NCI-H146 treated with DMSO at 0.1 percent for 48 hours (cell line): ENCODE data around the gene CD300E.
"Not testable (repeated sequence)": the region's sequence is repeated elsewhere in the genome, so short reads cannot be mapped to it uniquely, and the experiment has no call there.

ENCODE experiments used
- DNase-seq: peaks from one replicate; lab custom pipeline; 2025; ENCODE audit not compliant: unreplicated experiment; lab: John Stamatoyannopoulos, UW

CD300E gene

GRCh38 chr17:74601944-74602572 is 21.5 kb downstream of the CD300E start:
- DNase-seq, result peak; percentile 0

- no peak for DNase-seq
Observed at GRCh38 chr17:74599448-74599939, 24.0 kb downstream of the CD300E start.

- no peak for DNase-seq
Observed at GRCh38 chr17:74599023-74599399, 24.5 kb downstream of the CD300E start.

DNA sequence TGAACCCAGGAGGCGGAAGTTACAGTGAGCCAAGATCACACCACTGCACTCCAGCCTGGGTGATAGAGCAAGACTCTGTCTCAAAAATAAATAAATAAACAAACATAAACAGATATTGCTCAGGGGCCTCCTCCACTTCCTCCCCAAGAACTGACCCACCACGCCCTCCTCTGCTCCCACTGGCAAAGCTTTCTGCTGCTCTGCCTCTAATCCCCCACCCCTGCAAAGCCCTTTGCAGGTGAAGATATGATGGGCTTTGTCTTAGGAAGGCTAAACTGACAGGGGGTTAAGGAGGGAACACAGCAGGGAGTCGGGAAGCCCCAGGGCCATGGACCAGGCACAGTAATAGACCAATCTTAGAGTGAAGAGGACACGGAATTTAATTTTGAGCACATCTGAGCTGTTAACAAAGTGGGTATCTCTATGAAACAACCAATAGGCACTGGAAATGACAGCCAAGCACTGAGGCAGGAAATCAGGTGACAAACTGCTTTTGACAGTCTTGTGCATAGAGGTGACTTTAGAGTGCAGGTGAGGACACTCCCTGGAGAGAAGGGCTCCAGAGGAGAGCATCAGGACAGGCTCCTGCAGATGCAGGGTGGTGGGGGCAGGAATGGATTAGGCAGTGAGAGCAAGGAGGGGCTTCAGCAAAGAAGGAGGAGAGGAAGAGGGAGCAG is 25.1 kb downstream of the CD300E start:
- DNase-seq, result no peak

GRCh38 chr17:74597069-74597790 is 26.3 kb downstream of the CD300E start:
- DNase-seq, result no peak

DNA sequence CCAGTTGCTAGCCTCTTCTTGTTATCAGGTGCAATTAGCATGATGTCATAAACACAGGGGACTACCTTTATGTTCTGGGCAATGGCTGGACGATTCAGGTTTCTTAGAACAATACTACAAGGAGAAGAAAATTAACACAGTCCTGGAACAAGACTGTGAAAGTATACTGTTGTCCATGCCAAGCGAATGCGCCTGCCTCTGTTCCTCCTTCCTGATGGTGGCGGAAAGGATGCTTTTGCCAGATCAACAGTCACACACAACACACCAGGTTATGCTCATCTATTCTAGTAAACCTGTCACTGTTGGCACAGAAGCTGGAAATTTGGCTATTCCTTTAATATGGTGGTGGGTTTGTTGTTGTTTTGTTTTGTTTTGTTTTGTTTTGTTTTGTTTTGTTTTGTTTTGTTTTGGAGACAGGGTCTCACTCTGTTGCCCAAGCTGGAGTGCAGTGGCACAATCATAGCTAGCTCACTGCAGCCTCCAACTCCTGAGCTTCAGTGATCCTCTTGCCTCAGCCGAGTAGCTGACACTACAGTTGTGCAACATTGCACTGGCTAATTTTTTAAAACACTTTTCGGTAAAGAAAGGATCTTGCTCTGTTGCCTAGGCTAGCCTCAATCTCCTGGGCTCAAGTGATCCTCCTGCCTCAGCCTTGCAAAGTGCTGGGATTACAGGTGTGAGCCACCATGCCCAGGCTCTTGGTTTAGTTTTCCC is 28.3 kb downstream of the CD300E start:
- no peak for DNase-seq

DNA sequence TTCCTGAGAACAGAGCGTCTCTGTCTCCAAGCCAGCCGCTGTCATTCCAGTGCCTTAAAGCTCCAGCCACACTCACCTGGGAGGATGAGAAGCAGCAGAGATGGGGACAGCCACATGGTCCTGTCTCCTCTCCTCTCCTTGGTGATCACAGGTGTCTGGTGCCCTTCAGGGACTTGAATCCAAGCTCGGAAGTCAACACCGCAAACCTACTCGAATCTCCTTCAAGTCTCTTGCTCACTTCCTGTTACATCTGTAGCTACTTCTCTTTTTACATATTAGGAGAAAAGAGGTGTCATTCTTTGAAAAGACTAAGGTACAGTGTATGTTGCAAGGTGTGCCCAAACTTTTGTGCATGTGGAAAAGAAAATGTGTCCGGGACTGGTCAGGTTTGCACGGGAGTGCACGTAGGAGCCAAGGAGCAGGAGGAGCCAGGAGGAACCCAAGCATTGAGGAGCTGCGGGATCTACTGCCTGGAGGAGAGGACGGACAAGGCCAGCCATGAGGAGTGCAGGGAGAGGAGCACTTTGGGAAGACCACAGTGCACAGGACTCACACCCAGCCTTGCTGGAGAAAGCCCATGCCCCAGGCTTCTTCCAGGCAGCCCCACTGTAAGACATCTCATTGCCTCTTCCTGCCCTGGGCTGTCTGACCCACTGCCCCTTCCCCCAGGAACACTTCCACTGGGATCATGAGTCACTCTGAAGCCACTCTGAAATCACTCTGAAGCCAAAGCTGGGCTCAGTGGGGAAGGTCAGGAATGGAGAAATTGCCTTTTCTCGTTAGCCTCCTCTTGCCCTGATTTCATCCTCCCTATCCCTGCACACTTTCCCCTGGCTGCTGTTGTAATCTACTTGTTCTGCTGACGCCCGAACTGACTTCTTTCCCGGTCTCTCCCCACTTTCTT is 31.2 kb downstream of the CD300E start, which contains the start of gene CD300LD:
TSS of gene CD300LD (minus strand) at position 197 of the 904 bp plus-strand sequence. CDS start at position 116, 81 bp downstream.
- no peak for DNase-seq

DNA sequence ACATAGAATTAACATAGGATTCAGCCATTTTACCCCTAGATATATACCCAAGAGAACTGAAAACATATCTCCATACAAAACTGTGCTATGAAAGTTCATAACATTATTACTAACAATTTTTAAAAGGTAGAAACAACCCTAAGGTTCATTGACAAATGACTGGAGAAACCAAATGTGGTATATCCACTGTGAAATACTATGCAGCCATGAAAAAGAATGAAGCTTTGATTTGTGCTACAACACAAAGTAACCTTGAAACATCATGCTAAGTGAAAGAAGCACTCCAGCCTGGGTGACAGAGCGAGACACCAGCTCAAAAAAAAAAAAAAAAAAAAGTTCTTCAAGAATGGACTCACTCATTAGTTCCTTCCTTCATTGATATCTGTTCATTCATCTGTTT is 32.0 kb downstream of the CD300E start:
- DNase-seq, result no peak

GRCh38 chr17:74585711-74586110 is 37.8 kb downstream of the CD300E start:
- no peak for DNase-seq

GRCh38 chr17:74584292-74585060 is 39.1 kb downstream of the CD300E start:
- no peak for DNase-seq

DNA sequence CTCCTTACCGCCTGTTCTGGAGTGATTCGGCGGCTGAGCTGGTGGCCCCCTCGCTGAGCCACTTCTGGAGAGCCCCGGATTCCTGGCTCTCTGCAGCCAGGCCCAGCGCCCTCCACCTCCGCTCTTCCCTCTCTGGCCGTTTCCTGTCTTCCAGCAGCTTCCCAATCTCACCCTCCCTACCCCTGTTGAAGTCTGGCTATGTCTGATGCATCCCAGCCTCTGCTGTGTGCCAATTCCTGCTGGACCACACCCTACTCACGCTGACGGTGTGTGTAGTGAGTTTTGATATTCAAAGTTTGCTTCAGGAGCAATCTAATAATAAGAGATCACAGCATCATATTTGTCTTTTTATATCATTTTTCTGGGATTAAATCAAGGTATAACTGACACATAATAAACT is 40.9 kb downstream of the CD300E start:
- DNase-seq, result no peak

DNA sequence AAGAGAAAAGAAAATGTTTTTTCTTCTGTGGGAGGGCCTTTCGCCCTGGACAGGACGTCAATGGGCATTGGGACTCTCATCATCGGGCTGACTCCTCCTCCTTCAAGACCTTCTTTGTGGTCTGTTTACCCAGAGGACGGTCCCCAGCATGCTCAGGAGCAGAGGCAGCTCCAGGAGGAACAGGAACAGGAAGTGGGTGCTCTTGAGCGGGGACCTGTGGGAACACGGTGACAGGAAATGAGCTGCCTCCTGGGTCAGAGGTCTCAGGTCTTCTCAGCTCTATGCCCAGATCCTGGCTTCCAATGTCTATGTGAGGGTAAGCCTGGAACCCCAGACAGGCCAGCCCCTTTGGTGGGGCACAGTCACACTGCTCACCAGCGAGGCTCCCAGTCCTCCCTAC is 43.6 kb downstream of the CD300E start:
- DNase-seq, result no peak

DNA sequence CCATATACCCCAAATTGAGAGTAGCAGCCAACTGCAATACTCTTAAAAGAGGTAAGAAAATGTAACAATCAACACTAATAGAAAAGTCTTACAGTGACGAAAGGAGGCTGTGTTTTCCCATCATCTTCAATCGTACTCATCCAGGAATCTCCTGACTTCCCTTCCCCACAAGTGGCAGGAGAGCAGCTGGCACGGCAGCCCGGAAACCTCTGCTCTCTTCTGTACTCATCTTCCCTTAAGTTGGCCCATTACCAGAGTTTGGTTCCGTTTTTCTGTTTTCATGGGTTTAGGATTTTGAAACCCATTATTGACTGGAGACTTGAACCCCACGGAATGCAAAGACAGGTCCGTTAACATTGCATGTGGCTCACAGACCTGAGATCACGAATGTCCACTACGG is 44.6 kb downstream of the CD300E start:
- DNase-seq, result no peak

DNA sequence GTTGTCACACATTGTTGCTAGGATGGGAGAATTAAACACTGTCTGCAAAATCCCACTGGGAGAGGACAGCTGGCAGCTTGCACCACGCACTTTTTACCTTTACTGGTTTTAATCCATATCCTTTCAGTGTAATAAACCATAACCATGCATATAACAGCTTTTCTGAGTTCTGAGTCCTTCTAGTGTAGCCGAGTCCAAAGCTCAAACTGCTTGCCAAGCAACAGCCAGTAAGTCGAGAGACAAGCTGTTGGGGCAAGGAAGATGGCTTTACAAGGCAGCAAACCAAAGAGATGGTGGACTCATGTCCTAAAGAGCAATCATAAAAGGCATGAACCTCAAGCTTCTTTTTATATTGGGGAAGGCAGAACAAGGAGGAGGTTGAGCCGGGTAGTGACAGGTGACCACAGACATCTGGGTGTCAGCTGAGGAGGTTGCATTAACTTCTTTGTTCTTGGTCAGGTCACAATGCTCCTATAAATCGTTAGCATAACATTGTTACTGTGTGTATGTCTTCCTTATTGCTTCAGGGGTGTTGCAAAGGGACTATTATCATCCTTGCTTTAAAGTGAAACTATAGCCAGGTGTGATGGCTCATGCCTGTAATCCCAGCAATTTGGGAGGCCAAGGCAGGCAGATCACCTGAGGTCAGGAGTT is 48.9 kb downstream of the CD300E start:
- DNase-seq, result no peak

- DNase-seq, result not testable (repeated sequence)
Observed at GRCh38 chr17:74573635-74574034, 49.9 kb downstream of the CD300E start.

DNA sequence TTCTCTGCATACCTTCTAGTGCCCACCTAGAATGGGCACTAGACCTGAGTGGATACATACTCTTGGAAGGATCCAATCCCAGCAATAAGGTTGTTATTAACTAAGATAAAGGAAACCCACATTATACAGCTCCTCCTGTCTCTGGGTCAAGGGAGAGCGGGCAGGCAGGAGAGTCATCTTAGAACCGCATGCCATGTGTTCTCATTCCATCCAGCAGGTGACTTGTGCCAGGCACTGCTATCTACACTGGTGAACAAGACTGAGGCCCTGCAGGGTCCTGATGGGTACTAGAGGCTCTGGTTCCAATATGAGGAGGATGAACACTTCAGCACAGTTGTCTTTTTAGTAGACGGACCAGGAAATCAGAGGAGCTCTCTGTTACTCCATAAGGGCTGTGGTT is 50.4 kb downstream of the CD300E start:
- no peak for DNase-seq

- no peak for DNase-seq
Observed at GRCh38 chr17:74571621-74572270, 51.8 kb downstream of the CD300E start.
